NCI-H2107 (cell line): ENCODE data around the gene BMAL1.

Source experiments
- DNase-seq: peaks from one replicate; lab custom pipeline; 2025; lab: John Stamatoyannopoulos, UW

Gene BMAL1

GRCh38 chr11:13261591-13262061 lies 16.0 kb upstream of the BMAL1 start:
- DNase-seq, result no peak

- no peak for DNase-seq
These were observed 15.5 kb upstream of the BMAL1 start for GRCh38 chr11:13262096-13262495.

GRCh38 chr11:13268791-13269190 lies 8.8 kb upstream of the BMAL1 start:
- no peak for DNase-seq

- no peak for DNase-seq
These were observed 7.8 kb upstream of the BMAL1 start for GRCh38 chr11:13269775-13270174.

- DNase-seq, result no peak
These were observed 6.4 kb upstream of the BMAL1 start for GRCh38 chr11:13271060-13271693.

GRCh38 chr11:13276454-13276831 lies 1.1 kb upstream of the BMAL1 start:
- DNase-seq, result no peak

- peak; percentile 94 for DNase-seq
These were observed 490 bp upstream of the BMAL1 start for GRCh38 chr11:13276832-13277767.

- no peak for DNase-seq
These were observed 1.3 kb downstream of the BMAL1 start for GRCh38 chr11:13278609-13279486.

- DNase-seq, result no peak
These were observed 1.9 kb downstream of the BMAL1 start for GRCh38 chr11:13279487-13279834.

- DNase-seq, result no peak
These were observed 2.6 kb downstream of the BMAL1 start for GRCh38 chr11:13280092-13280722.

- no peak for DNase-seq
These were observed 3.2 kb downstream of the BMAL1 start for GRCh38 chr11:13280777-13281176.

- DNase-seq, result no peak
These were observed 6.0 kb downstream of the BMAL1 start for GRCh38 chr11:13283636-13284035.

- no peak for DNase-seq
These were observed 7.4 kb downstream of the BMAL1 start for GRCh38 chr11:13284776-13285588.

GRCh38 chr11:13286279-13286821 lies 8.8 kb downstream of the BMAL1 start:
- no peak for DNase-seq

GRCh38 chr11:13287036-13287435 lies 9.4 kb downstream of the BMAL1 start:
- no peak for DNase-seq

- no peak for DNase-seq
These were observed 10.1 kb downstream of the BMAL1 start for GRCh38 chr11:13287681-13288080.

- no peak for DNase-seq
These were observed 10.9 kb downstream of the BMAL1 start for GRCh38 chr11:13288375-13289029.

- DNase-seq, result no peak
These were observed 11.5 kb downstream of the BMAL1 start for GRCh38 chr11:13289081-13289480.

- DNase-seq, result no peak
These were observed 12.8 kb downstream of the BMAL1 start for GRCh38 chr11:13290221-13290980.
